NCI-H2081 treated with DMSO at 0.1 percent for 48 hours (cell line): ENCODE measurements around the gene IER3IP1.
"Not testable (repeated sequence)": the region's sequence is repeated elsewhere in the genome, so short reads cannot be mapped to it uniquely, and the experiment has no call there.

Experiments used
- DNase-seq: peaks from one replicate; lab custom pipeline; 2025; lab: John Stamatoyannopoulos, UW

The IER3IP1 gene

DNA sequence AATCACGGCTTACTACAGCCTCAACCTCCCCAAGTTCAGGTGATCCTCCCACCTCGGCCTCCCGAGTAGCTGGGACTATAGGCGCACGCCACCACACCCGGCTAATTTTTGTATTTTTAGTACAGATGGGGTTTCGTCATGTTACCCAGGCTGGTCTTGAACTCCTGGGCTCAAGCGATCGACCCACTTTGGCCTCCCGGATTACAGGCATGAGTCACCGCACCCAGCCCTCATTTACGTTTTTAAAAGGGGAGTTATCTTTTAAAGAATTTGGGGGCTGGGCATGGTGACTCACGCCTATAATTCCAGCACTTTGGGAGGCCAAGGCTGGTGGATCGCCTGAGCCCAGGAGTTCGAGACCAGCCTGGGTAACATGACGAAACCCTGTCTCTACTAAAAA is 17.8 kb downstream of the IER3IP1 start:
- not testable (repeated sequence) for DNase-seq

DNA sequence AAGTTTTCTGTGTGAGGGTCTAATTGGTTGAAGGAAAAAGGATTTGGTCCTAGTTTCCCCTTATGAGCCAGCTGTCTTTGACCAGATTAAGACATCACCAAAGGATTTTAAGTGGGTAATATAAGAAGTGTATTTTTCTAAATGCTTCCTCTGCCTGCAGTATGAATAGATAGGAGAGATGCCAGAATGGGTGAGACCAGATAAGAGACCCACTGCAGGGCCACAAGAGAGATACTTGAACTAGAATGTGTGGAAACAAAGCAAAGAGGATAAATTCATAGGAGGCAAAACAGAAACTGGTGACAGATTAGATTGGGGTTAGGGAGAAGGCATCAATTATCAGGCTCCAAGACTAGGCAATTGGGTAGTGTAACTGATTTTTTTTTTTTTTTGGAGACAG is 24.7 kb downstream of the IER3IP1 start:
- DNase-seq = no peak

DNA sequence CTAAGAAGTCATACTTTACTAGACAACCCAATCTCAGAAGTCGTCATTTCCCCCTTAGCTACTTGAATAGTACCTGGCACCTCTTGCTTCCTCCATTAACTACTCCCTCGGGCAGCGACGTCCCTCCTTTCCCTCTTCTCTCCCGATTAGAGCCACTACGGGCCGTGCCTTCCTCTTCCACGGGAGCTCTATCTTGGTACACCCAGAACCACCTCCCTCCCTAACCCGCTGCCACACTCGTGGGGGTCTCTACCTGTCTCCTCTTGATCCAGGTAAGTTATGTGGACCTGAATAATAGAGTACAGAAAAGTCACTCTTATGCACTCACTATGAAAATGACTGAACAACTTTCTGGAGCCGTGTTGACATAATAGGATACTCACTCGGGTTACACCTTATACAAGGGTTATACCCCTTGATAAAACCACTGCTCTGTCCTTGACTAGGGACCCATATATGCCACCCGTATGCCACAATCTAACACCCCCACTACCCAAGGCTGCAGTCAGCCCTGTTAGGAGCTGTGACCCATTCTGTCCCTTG is 25.3 kb downstream of the IER3IP1 start:
- DNase-seq = no peak

DNA sequence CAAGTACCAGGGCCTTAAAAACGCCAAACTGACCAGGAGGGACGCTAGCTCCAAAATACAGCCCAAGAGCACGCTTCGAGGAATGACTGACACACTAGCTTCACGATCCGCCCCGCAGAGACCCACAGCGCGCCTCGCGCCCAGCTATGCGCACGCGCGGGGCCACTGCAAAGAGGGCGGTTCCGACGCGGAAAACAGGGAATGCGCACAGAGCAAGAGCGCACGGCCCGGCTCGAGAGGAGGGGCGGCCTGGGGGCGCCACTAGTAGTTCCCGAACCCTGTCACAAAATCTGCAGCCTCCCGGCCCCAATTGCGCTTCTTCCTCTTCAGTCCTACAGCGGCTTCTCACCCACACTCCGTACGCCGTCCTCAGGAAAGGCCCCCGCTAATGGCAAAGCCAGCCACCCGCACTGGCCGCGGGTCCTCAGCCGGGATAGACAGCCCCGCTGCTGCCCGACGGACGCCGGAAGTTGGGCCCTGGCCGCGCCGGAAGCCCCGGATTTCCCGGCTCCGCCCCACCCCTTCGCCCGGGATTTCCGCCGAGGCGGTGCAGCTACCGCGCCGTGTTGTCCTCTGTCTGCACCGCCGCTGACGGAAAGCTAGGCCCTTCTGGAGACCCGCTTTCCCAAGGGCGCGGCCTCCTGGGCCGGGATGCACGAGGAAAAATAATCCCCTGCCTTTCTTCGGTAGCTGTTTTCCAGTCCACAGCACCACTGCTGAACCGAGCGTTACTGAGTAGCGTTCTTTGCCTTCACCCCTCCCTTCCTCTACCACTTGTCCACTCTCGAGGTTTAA is 25.9 kb downstream of the IER3IP1 start, which contains the start of gene HDHD2:
TSS of gene HDHD2 (minus strand) at position 472 of the 795 bp plus-strand sequence. CDS start 14,061 bp downstream, outside the sequence.
- DNase-seq = peak; percentile 21

DNA sequence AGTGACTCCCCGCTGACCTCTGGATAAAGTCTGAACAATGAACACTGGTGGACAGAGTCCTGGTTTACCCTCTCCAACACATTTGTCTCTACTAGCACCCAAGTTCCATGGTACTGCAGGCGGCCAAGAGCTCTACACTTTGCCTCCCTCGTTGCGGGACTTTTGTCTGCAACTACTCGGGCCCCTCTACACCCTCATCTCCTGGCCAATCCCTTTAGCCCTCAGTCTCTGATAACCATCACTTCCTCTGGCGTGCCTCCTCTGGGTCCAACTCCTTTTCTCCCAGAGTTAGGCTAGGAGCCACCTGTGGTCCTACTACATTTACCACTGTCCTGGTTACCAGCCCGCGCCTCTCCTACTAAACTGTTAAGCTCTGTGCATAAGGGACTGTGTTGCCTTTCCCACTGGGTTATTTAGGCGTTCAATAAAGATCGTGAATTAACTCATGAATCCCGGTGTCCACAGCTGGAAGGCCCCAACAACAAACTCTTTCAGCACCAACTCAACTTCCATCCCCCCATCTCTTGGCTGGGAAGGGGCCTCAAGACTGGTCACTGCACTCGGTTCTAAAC is 26.6 kb downstream of the IER3IP1 start:
- no peak for DNase-seq

DNA sequence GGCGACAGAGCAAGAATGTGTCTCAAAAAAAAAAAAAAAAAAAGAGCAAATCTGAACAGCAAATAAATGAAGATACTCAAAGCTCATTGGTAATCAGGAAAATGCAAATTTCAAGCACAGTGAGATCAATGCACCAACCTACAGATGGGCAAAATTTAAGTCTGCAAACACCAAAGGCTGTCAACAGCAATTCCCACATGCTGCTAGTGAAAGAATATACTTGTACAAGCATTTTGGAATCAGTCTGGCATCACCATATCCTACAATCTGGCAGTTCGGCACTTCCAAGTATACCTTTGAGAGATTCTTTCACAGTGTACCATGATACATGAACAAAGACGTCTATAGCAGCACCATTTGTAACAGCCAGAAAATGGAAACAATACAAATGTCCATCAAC is 30.0 kb downstream of the IER3IP1 start:
- DNase-seq = no peak

DNA sequence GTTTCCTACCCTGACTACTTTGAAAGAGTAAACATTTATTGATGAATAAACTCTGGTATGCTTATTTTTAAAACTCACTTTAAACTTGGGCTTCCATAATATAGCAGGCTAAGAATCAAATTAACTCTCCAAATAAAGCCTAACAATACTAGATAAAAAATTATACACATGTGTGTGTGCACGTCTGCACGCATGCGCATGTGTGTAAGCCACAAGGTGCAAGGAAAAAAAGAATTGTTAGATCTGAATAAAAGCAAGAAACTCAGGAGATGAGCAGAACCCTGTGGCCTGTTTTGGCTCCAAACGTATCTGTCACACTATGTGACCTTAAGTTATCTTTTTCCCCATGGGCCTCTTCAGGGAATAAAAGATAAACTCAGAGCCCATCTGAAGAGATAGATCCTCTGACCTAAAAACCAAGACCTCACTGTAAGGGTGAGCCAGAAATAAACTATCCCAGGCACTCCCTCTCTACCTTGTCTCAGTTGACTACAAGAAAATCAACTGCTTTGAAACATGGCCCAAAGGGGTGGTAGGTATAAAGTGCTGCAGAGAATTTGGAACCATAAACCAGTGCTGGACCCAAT is 32.2 kb downstream of the IER3IP1 start:
- no peak for DNase-seq

DNA sequence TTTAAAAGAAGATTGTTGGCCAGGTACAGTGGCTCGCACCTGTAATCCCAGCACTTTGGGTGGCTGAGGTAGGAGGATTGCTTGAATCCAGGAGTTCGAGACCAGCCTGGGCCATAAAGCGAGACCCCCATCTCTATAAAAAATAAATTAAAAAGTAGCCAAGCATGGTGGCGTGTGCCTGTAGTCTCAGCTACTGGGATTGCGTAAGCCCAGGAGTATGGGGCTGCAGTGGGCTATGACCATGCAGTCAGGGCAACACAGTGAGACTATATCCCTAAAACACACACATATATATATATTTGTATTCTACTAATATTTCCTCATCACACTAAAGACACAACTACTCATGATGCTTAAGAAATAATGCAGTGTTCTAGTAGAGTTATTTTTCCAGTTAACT is 33.0 kb downstream of the IER3IP1 start:
- no peak for DNase-seq

DNA sequence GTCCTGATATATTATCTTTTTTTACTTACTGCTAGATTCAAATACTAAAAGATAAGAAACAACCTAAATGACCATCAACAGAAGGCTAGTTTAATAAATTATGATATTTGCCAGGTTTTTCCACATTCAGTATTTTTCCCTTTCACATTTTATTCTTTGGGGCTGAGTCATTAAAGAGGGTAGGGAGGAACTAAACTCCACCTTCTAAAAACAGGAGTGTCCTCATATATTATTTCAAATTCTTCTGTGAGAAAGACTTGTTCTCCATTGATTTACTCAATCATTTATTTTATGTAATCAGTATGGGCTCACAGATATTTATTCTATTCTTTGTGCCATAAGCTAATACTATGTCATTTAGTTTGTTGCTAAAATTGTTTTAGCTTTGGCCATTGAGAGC is 34.9 kb downstream of the IER3IP1 start:
- no peak for DNase-seq

DNA sequence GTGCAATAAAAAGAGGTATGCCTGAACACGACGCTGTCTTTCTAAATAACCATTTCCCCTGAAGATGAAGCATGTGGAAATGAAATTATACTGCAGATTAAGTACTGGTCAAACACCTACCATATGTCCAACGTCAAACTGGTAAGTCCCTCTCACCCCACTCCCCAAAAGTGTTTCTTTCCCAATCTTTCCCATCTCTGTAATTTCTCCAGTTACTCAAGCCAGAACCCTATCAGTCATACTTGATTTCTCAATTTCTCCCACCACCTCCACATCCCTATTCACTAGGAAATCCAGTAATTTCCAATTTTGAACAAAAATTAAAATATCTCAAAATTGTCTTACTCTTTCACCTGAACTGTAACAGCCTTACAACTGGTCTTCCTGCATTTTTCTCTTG is 55.0 kb downstream of the IER3IP1 start:
- no peak for DNase-seq

DNA sequence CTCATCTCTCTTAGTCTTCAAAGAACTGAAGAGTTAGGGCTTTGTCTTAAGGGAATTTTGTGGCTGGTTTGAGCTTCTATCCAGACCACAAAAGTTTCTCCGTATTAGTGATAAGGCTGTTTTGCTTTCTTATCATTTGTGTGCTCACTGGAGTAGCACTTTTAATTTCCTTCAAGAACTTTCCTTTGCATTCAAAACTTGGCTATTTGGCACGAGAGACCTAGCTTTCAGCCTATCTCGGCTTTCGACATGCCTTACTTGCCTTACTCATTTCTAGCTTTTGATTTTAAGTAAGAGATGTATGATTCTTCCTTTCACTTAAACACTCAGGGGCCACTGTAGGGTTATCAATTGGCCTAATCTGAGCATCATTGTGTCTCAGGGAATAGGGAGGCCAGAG is 55.7 kb downstream of the IER3IP1 start:
- no peak for DNase-seq

DNA sequence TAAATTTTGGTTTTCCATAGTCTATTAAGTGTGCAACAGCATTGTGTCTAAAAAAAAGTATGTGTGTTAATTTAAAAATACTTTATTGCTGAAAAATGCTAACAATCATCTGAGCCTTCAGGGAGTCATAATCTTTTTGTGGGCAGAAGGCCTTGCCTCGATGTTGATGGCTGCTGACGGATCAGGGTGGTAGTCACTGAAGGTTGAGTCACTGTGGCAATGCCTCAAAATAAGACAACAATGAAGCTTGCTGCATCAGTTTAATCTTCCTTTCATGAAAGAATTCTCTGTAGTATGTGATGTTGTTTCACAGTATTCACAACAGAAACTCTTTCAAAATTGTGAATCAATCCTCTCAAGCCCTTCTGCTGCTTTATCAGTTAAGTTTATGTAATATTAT is 57.2 kb downstream of the IER3IP1 start:
- DNase-seq = no peak

DNA sequence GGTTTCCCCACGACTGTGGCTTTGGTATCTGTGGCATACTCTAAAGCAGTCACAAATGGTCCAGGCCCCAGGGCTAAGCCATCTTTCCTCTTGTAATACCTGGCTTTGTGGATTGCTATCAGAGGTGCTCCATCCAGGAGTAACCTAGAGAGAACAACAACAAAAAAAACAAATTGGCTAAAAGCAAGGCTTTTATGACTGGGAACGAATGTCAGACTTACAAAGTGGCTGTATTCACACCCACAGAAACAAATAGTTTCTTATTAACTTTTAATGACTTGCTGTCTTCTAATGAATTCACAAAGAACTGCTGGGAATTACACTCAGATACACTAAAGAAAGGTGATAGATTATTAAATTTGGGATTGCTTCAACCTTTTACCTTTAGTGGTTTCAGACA is 61.0 kb downstream of the IER3IP1 start:
- no peak for DNase-seq

DNA sequence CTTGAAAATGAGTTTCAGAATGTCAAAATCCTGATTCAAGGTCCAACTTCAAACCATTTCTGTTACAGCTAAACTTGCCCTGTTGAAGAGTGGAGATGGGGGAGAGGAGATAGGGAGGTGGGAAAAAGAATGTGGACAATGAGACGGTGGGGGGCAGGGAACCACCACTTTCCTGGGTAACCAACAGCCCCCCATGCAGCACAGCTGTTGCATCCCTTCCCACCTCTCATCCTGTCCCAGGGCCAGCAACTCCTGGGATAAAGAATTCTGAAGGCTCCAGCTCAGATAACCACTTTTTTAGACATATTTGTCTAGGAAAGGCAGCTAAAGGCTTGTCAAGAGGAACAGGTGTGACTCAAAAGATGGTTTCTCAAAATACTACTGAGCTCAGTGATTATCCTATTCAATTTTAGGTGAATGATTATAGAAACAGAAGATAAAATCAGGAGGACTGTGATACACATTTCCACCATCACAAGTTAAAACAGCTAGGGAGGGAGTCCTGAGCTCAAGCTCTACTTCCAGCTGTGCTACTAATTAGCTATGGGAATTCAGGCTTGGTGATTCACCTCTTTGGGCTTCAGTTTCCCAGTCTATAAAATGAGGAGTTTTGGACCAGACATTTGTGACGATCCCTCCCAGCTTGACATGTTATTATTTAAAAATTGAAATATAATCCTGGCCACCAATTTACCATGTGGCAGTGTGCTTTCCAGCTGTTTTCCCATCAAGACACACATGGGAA is 62.2 kb downstream of the IER3IP1 start:
- no peak for DNase-seq

DNA sequence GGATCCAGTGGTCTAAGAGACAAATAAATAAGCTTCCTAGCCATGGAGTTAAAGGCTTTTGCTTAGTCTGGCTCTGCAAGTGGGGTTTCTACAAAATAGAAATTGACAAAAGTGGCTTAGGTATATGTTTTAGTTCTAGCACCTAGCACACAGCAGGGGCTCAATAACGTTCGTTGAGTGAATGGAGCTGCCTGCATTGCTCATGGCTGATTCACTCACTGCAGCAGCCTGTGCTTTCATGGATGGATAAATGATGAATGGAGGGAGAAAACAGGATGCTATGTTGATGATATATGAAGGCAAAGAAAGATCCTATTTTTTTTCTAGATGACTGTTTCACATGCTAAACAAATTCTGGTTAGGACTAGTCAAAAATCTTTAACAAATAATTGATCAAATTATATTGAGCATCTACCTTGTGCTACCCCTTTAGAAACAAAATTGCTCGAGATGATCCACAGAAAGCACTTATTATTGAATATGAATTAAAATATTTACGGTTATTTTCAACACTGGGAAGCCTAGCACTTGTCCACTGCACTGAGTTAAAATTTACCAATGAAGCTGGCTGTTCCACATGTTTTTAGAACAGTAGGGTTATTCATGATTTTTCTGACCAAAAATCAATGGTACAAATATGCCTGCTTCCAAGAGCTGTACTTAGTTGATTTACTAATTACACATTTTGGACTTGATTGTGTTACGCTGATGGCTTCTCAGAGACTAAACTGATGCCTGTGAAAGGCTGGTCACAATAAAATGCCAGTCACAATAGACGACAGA is 65.5 kb downstream of the IER3IP1 start:
- DNase-seq = no peak

DNA sequence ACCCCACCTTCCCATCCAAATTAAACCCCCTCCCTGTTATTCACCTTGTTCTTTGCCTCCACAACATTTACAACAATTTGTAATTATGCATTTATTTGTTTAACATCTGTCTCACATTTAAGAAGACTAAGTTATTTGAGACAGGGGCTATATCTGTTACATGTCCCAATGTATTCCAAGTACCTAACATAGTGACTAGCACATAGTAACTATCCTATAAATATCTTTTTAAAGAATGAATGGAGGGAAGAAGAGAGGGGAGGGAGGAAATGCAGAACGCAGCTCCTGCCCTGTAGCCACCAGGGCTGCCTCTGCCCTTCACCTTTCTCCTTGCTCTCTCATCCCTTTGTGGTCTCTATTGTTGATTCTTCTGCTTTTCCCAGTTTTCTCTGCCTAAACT is 66.4 kb downstream of the IER3IP1 start:
- DNase-seq = no peak

DNA sequence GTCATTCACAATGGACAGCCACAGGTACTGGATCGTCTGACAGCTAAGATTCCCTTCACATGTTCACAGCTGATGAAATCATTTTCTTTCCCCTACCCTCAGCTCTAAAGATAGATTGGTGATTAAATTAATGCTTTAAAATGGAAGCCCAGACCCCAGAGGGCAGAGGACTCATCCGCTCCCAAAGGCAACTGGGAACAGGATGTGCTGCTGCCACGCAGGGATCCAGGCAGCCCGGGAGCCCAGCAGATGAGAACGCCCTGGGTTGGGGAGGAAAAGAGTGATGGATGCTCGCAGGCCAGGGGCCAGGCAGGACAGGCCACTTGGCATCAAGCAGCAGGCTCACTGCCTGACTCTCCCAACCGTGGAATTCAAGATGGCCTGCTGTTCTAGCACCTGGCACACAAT is 67.2 kb downstream of the IER3IP1 start:
- DNase-seq = no peak

DNA sequence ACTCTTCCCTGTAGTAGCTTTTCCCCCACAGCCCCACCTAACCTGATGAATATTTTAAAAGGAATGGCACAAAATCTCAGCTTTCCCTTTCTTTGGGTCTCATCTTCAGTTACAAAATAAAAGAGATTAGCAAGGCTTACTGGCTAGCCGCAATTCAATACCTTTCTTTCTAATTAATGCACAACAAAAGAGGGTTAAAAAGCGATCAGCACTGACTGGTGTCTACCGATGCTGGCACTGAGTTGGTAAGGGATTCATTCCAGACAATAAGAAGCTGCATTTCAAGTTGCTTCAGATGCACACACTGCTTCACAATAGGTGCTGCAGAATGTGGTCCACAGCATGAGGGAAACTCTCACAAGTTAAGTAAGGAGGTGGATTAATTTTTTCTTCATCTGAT is 67.8 kb downstream of the IER3IP1 start:
- DNase-seq = no peak
